SK-N-SH treated with all-trans-retinoic acid at 6 μM for 48 hours (cell line): ENCODE data around the gene VSIG10L.

ENCODE experiments used
- BACH2 ChIP-seq: fragments of 250-450 bp; sonication (Bioruptor Pico); IDR thresholded peaks from 2 replicates; pipeline ENCODE4 v1.9.0; 2021; ENCODE audit warnings: mild to moderate bottlenecking, borderline replicate concordance
- ISL1 ChIP-seq: fragments of 250-450 bp; sonication (Bioruptor Pico); IDR thresholded peaks from 2 replicates; pipeline ENCODE4 v2.1.2; 2022; ENCODE audit warnings: mild to moderate bottlenecking, moderate library complexity
- POU6F1 ChIP-seq: fragments of 250-450 bp; sonication (Bioruptor Pico); IDR thresholded peaks from 2 replicates; pipeline ENCODE4 v1.8.0; 2021; ENCODE audit warnings: low read depth, mild to moderate bottlenecking, moderate library complexity, borderline replicate concordance
- SNAI2 ChIP-seq: fragments of 250-450 bp; sonication (Bioruptor Pico); IDR thresholded peaks from 2 replicates; pipeline ENCODE4 v1.5.0; 2020; ENCODE audit warnings: mild to moderate bottlenecking, moderate library complexity
- TOX ChIP-seq: fragments of 250-450 bp; sonication (Bioruptor Pico); IDR thresholded peaks from 2 replicates; pipeline ENCODE4 v1.8.0; 2021; ENCODE audit warnings: mild to moderate bottlenecking, moderate library complexity, borderline replicate concordance
- TSHZ2 ChIP-seq: fragments of 250-450 bp; sonication (Bioruptor Pico); IDR thresholded peaks from 2 replicates; pipeline ENCODE4 v1.5.0; 2020; ENCODE audit warnings: mild to moderate bottlenecking, moderate library complexity
- ZC3H10 ChIP-seq: fragments of 250-450 bp; sonication (Bioruptor Pico); IDR thresholded peaks from 2 replicates; pipeline ENCODE4 v1.5.1; 2021; ENCODE audit warnings: mild to moderate bottlenecking, moderate library complexity
- ZFP3 ChIP-seq: fragments of 250-450 bp; sonication (Bioruptor Pico); IDR thresholded peaks from 2 replicates; pipeline ENCODE4 v1.5.0; 2020; ENCODE audit warnings: mild to moderate bottlenecking, moderate library complexity
- ZFP30 ChIP-seq: fragments of 450-650 bp; formaldehyde crosslinking; IDR thresholded peaks from 2 replicates; pipeline ENCODE4 v1.5.0; 2022; ENCODE audit warnings: mild to moderate bottlenecking, moderate library complexity
- ZNF70 ChIP-seq: fragments of 450-650 bp; formaldehyde crosslinking; IDR thresholded peaks from 2 replicates; pipeline ENCODE4 v1.5.0; 2020; ENCODE audit warnings: mild to moderate bottlenecking, moderate library complexity

GRCh38 chr19:51371186-51371690, 29.3 kb upstream of the VSIG10L start:
- TF ChIP-seq ZFP3 (CRISPR knock-in tag) = no peak
- TF ChIP-seq BACH2 (CRISPR knock-in tag) = no peak
- TF ChIP-seq ZC3H10 = no peak
- TF ChIP-seq SNAI2 = no peak
- no peak for TF ChIP-seq ZNF70 (CRISPR knock-in tag)
- TF ChIP-seq POU6F1 (CRISPR knock-in tag) = no peak
- no peak for TF ChIP-seq ISL1 (CRISPR knock-in tag)
- no peak for TF ChIP-seq TOX
- TF ChIP-seq ZFP30 (CRISPR knock-in tag) = no peak
- no peak for TF ChIP-seq TSHZ2 (CRISPR knock-in tag)
